Measurements from ENCODE around the gene SAP30BP.

The SAP30BP gene

DNA sequence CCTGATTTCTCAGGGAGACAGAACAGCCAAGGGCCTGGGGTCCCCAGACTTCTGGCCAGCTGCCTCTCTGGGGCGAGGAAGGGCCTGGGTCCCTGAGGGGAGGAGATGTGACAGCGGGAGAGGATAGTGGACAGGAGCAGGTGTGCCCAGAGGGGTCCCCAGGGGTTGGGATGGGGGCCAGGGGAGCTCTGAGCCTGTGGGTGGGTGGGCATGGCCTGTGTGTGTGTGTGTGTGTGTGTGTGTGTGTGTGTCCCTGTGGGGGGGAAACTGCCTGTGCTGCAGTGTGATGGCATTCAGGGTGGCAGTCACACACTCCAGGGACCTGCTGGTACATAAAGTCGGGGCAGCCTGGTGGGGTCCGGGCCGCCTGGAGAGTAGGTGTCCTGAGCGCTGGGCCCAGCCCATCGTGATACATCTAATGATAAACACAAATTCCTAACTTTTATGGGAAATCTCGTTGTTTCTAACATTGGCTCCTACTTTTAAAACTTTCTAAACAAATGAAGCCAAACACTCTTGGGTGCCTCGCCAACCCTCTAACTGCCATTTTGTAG lies 55.5 kb downstream of the SAP30BP start:
- no peak for DNase-seq

DNA sequence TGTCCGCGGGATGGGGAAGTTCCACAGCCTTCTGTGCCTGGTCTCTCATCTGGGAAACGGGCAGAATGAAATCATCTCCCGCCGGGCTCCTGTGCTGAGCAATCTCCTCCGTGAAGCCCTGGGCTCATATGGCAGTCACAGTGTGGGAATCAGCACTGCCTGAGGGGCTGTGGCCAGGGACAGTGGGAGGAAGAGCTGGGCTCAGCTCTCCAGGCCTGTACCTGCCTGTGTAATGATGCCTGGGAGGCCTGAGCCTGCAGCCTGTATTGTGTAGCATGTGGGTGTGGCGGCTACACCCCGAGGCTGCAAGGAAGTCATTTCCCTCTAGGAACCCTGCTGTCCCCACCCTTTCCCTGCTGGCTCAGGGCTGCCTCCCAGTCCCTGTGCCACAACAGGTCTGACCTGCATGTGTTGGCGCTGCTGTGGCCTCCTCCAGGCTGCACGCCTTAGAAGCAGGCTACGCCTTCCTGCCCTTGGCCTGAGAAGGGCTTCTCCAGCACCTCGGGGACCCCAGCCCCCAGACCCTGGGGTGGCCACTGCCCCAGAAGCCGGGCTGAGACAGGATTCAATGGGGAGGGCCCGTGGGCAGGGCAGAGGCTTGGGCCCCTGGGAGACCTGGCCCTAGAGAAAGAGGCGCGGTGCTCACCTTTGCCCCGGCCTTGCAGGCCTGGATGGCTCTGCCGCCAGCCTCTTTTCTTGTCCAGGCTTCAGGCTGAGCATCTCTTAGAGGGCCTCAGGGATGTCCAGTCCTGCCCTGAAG lies 56.2 kb downstream of the SAP30BP start:
- DNase-seq = no peak

DNA sequence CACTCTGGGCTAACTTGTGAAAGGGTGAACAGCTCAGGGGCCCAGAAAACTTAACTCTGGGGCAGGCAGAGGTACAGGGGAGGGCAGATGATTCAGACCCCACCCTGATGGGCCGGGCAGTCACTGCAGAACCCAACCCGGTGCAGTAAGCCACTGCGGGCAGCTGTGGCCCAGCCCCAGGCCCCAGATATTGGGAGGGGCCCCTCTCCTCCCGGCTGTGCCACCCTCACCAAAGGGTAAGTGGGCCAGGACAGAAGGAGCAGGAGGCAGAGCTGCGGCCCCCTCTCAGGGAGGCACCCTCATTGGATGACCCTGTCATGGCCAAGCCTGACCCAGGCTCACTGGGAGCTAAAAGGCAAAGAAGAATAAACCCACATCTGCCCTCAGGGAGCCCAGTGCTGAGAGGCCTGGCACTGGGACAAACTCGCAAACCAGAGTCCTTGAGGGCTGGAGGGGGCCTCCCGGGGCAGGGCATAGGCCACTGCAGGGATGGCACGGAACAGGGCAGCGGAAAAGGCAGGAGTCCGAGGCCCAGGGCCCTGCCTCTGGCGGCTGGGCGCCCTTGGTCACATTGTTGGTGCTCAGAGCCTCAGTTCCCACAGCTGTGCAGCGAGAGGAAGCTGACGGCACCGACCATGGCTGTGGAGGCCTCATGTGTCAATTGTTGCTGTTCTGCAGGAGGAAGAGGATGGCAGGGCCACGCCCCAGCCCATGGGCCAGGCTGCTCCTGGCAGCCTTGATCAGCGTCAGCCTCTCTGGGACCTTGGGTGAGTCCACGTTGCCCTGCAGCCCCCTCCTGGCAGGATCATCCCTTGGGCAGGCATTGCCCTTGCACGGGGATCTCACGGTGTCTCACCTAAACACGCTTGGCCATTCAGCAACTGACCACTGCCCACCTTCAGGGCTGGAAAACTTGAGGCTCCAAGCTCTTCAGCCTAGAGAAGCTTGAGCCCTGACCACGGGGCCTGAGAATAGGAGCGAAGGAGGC lies 57.2 kb downstream of the SAP30BP start:
- DNase-seq = no peak

DNA sequence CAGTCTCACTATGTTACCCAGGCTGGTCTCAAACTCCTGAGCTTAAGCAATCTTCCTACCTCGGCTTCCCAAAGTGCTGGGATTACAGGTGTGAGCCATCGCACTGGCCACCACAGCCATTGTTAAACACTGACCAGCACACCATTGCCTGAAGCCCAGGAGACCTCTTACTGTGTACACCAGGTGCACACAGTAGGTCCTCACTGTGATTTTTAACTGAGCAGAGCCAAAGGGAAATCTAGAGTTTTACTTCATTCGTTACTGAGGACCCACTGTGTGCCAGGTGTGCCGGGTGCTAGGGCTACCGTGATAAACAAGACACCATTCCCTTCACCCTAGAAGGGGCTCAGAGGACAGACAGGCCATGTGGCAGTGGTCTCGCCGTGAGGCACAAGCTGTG lies 58.4 kb downstream of the SAP30BP start:
- DNase-seq = no peak

DNA sequence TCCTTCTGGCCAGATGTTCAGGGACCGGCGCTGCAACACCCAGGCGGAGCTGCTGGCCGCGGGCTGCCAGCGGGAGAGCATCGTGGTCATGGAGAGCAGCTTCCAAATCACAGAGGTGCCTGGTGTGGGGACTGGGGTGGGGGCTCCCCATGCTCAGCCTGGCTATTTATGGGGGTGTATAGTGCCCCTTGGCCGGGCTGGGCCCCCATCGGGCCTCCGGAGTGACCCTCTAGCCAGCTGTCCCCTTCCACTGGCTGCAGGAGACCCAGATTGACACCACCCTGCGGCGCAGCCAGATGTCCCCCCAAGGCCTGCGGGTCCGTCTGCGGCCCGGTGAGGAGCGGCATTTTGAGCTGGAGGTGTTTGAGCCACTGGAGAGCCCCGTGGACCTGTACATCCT lies 60.3 kb downstream of the SAP30BP start:
- no peak for DNase-seq

DNA sequence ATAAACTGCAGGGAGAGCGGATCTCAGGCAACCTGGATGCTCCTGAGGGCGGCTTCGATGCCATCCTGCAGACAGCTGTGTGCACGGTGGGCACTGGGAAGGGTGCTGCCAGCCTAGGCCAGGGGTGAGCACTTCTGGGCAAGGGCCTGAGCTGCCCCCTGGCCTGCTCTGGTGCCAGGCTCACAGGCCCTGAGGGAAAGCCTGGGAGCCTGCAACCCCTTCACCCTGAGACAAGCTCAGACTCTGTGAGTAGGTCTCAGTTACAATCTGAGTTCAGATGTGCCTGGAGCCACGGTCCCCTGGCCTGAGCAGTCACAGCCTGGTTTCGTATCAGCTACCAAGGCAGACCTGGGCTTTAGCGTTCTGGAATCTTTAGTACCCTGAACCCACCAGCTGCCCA lies 62.2 kb downstream of the SAP30BP start:
- DNase-seq = no peak

DNA sequence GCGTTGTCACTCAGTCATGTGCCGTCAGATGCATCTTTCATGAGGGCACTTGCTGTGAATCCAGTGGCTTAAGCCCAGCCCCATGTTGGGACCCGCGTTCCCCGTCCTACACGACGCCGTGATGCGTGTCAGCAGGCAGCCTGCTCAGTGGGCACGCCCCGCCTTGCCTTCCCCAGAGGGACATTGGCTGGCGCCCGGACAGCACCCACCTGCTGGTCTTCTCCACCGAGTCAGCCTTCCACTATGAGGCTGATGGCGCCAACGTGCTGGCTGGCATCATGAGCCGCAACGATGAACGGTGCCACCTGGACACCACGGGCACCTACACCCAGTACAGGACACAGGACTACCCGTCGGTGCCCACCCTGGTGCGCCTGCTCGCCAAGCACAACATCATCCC lies 62.9 kb downstream of the SAP30BP start:
- no peak for DNase-seq

DNA sequence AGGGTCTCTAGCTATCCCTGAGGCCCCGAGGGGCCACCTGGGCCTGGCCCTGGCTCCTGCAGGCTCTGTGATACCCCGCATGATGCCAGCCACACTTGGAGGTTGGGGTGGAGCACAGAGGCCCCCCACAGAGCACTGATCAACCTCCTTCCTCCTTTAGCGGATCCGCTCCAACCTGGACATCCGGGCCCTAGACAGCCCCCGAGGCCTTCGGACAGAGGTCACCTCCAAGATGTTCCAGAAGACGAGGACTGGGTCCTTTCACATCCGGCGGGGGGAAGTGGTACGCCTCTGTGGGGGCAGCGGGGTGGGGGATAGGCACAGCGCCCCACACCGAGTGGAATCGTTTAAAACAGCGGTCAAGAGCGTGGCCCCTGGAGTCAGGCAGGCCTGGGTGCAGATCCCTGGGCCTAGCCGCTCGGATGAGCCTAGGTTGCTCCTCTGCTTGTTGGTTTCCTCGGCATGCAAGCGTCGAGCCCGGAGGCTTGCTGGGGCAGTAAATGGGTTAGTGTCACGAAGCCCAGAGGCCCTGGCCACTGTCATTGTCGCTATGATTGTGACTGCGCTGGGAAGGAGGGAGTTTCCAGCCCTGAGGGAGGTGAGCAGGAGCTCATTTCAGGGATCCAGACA lies 64.1 kb downstream of the SAP30BP start:
- no peak for DNase-seq

DNA sequence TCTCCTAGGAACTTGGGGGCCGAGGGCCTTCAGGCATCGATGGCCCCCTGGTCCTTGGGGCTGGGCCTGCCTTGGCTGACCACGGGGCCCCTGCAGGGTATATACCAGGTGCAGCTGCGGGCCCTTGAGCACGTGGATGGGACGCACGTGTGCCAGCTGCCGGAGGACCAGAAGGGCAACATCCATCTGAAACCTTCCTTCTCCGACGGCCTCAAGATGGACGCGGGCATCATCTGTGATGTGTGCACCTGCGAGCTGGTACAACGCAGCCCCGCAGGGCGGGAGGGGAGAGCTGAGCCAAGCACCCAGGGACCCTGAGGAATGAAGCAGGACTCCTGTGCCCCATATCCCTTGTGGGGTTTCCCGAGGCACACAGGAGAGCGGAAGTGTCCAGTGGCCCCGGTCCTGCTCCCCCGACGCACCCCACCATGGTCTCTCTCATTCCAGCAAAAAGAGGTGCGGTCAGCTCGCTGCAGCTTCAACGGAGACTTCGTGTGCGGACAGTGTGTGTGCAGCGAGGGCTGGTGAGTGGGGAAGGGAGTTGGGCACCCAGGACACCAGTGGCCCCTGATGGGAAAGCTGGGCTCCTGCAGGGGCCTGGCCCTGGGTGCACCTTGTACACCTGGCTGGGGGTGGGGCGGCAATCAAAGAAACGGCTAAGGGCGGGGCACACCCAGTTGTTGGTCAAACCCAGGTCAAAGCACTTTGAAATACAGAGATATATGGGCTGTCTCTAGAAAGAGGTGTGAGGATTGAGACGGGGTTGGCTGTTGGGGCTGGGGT lies 64.8 kb downstream of the SAP30BP start:
- no peak for DNase-seq

DNA sequence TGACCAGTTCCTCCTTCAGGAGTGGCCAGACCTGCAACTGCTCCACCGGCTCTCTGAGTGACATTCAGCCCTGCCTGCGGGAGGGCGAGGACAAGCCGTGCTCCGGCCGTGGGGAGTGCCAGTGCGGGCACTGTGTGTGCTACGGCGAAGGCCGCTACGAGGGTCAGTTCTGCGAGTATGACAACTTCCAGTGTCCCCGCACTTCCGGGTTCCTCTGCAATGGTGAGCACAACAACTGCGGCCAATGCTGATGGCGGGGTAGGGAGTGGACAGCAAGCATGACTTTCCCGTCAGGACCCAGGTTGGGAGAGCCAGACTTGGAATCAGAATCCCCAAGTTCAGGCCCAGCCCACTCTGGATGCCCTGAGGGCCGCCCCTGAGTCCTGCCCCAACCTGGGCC lies 66.3 kb downstream of the SAP30BP start:
- no peak for DNase-seq

DNA sequence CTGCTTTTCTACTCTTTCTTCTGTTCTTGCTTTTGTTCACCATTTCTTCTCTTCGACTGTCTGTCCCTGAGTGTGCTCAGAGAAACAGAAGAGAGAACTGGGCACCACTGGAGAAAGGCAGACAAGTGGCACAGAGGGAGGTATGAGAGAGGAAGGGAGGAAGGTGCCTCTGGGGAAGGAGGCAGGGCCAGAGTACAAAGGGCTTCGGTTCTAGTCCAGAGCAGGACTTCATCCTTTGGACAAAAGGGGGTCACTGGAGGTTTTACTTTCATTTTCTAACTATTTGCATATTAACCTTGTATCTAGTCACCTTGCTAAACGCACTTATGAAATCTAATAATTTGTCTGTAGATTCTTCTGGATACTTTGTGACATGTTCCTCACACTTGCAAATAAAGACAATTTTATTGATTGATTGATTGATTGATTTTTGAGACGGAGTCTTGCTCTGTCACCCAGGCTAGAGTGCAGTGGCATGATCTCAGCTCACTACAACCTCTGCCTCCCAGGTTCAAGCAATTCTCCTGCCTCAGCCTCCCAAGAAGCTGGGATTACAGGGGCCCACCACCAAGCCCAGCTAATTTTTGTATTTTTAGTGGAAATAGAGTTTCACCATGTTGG lies 67.6 kb downstream of the SAP30BP start:
- DNase-seq = no peak

DNA sequence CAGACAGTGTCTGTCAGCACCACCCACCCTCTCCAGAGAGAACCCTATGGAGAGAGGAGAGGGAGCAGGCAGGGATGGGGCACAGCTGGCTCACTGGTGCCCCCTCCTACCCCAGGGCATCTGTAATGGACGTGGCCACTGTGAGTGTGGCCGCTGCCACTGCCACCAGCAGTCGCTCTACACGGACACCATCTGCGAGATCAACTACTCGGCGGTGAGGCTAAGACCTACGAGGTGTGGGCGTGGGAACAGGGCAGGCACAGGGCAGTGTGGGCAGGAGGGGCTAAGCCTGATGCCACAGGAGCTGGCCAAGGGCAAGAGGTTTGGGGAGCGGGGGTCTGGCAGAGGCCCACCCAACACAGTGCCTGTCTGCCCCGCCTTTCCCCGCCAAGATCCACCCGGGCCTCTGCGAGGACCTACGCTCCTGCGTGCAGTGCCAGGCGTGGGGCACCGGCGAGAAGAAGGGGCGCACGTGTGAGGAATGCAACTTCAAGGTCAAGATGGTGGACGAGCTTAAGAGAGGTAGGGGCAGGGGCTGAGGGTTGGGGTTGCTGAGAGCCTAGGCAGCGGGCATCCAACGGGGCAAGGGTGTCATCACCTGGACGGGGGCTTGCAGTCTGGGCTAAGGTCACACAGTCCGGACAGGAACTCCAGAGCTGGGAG lies 69.2 kb downstream of the SAP30BP start:
- no peak for DNase-seq

DNA sequence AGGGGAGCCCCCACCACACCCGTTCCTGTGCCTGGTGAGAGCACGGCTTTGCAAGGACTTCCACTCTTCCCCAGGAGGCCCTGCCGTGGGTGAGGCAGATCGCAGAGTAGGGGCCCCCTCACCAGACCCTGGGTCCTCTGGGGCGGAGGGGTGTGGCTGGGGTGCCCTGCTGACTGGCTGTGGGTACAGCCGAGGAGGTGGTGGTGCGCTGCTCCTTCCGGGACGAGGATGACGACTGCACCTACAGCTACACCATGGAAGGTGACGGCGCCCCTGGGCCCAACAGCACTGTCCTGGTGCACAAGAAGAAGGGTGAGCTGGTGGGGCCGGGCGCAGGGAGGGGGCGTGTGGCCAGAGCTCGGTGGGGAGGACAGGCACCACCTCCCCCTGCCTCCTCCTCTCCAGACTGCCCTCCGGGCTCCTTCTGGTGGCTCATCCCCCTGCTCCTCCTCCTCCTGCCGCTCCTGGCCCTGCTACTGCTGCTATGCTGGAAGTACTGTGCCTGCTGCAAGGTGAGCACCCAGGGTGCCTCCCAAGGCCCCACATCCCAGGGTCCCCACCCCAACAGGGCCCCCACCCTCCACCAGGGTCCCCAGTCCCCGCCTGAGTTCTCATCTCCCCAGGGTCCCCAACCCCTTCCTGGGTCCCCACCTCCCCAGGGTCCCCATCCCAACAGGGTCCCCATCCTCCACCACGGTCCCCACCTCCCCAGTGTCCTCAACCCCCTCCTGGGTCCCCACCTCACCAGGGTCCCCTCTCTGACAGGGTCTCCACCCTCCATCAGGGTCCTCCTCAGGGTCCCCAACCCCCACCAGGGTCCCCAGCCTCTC lies 70.2 kb downstream of the SAP30BP start:
- no peak for DNase-seq

DNA sequence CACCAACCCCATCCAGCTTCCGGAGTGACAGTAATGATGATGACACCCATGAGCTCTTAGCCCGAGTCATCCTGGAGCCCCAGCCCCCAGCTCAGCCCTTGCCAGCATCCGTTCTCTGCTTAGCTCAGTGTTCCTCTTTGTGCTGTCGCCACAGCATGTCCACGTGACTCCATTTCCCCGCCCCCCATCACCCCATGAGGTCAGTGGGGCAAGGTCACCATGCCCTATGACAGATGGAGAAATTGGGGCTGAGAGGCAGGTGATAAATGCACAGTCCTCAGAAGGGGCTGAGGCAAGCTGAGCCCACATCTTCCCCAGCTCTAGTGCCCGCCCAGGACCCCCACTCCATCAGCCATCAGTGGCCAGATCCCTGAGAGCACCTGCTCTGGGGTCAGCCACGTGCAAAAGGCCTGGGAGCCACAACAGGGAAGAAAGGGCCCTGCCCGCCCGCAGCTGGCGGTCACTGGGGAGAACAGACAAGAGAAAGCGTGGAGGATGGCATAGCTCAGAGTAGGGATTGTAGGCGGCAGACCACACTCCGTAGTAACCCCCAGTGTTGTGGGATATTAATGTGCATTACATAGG lies 71.2 kb downstream of the SAP30BP start:
- peak; percentile 84 for DNase-seq

DNA sequence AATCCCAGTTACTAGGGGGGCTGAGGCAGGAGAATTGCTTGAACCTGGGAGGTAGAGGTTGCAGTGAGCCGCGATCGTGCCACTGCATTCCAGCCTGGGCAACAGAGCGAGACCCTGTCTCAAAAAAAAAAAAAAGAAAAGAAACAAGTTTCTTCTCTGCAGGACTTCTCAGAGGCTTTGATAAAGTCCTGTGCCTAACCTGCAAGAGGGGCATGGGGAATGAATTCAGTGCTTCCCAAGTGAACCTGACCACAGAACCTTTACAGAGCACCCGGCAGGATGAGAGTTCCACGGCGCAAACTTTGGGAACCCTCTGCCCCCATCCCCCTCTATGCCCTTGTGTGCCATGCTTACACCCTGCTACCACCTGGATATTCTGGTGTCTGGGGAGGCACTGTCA lies 72.0 kb downstream of the SAP30BP start:
- no peak for DNase-seq

DNA sequence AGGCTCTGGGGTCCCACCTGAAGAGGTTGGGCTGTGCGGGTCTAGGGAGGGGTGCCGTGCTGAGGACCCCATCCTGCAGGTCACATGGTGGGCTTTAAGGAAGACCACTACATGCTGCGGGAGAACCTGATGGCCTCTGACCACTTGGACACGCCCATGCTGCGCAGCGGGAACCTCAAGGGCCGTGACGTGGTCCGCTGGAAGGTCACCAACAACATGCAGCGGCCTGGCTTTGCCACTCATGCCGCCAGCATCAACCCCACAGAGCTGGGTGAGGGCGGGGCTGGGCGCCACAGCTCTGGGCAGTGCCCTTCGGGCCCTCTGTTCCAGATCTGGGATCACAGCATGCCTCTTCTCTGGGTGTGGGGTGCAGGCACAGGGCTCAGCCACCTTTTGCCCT lies 72.7 kb downstream of the SAP30BP start:
- DNase-seq = no peak

DNA sequence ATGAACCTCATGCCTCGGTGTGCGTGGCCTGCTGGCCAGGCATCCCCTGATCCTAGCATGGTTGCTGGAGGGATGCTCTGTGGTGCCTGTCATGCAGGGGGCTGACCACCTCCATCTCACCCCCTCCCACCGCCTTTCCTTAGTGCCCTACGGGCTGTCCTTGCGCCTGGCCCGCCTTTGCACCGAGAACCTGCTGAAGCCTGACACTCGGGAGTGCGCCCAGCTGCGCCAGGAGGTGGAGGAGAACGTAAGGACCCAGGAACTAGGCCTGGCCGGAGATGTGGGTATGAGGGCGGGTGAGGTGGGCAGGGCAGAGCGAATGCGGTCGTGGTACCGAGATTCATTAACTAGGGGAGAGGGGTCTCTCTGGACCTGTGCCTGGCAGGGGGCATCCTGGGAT lies 73.1 kb downstream of the SAP30BP start:
- DNase-seq = no peak

DNA sequence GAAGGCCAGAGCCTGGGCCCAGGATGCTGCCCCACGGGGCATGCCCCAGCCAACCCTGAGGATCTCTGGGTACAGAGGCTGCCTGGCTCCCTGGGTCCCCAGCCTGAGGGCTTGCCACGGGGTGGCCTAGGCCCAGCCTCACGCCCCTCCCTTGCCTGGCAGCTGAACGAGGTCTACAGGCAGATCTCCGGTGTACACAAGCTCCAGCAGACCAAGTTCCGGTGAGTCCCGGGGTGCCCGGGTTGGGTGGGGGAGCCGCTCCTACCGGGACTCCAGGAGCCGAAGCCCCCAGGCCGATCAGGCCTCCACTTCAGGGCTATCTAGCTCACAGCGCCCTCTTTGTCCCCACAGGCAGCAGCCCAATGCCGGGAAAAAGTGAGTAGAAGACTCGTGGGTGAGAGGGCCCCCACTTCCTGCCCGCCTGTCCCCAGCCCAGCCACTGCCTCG lies 73.5 kb downstream of the SAP30BP start:
- DNase-seq = no peak

DNA sequence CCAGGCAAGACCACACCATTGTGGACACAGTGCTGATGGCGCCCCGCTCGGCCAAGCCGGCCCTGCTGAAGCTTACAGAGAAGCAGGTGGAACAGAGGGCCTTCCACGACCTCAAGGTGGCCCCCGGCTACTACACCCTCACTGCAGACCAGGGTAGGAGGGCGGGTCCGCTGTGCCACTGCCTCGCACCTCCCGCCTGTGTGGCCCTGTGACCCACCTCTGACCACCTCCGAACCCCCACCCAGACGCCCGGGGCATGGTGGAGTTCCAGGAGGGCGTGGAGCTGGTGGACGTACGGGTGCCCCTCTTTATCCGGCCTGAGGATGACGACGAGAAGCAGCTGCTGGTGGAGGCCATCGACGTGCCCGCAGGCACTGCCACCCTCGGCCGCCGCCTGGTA lies 75.2 kb downstream of the SAP30BP start:
- no peak for DNase-seq

DNA sequence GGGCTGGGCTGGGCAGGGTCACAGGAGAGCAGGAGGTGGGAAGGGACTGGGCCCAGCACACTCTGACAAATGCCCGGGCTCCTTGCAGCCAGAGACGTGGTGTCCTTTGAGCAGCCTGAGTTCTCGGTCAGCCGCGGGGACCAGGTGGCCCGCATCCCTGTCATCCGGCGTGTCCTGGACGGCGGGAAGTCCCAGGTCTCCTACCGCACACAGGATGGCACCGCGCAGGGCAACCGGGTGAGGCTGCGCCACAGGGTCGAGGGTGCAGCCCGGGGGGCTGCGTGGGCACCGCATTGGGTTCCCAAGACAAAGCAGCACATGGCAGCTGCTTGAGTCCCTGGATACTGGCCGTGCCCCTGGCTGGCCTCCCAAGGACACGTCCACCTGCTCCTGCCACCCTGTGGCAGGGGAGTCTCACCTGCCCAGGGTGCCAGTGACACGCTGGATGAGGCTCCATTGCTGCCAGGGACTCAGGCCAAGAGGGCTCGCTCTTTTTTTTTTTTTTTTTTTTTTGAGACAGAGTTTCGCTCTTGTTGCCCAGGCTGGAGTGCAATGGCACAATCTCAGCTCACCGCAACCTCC lies 76.6 kb downstream of the SAP30BP start:
- no peak for DNase-seq
